HL-60 (cell line): ENCODE measurements around the gene ADAMTSL4.

ENCODE experiments used
- CTCF ChIP-seq: IDR thresholded peaks from one replicate; pipeline ENCODE4 v1.5.1; 2011; ENCODE audit warnings: low read length, control low read depth, inconsistent platforms; ENCODE audit not compliant: insufficient read depth
- REST ChIP-seq: IDR thresholded peaks from 2 replicates; pipeline ENCODE4 v1.6.1; 2012; ENCODE audit warnings: low read depth; ENCODE audit not compliant: insufficient replicate concordance

GRCh38 chr1:150574260-150575071, 25.3 kb downstream of the ADAMTSL4 start:
- TF ChIP-seq CTCF = no peak
- no peak for TF ChIP-seq REST
